Dendritic cell treated with granulocyte-macrophage colony-stimulating factor and Interleukin-4, amounts not matched to agents 40 ng/mL and 50 ng/mL, for 4 days (primary cell): ENCODE measurements around the gene MED15.

ENCODE experiments used
- H3K27ac Mint-ChIP-seq: one replicate; pipeline ENCODE4 v1.8.0; 2022; ENCODE audit warnings: mild to moderate bottlenecking, mixed read lengths
- H3K27me3 Mint-ChIP-seq: one replicate; pipeline ENCODE4 v1.8.0; 2022; ENCODE audit warnings: mild to moderate bottlenecking, mixed read lengths
- H3K36me3 Mint-ChIP-seq: one replicate; pipeline ENCODE4 v1.8.0; 2022; ENCODE audit warnings: low read depth, mixed read lengths
- H3K4me1 Mint-ChIP-seq: one replicate; pipeline ENCODE4 v1.8.0; 2022; ENCODE audit warnings: low read depth, mixed read lengths
- H3K4me3 Mint-ChIP-seq: one replicate; pipeline ENCODE4 v1.8.0; 2022; ENCODE audit warnings: mild to moderate bottlenecking, moderate library complexity, mixed read lengths
- H3K9me3 Mint-ChIP-seq: one replicate; pipeline ENCODE4 v1.8.0; 2022; ENCODE audit warnings: mixed read lengths
- intact Hi-C: fragments of 100-400 bp; cut with micrococcal nuclease; formaldehyde crosslinking; loops from one replicate; pipeline ENCODE4 v1.15.0; 2022

MED15 gene

DNA sequence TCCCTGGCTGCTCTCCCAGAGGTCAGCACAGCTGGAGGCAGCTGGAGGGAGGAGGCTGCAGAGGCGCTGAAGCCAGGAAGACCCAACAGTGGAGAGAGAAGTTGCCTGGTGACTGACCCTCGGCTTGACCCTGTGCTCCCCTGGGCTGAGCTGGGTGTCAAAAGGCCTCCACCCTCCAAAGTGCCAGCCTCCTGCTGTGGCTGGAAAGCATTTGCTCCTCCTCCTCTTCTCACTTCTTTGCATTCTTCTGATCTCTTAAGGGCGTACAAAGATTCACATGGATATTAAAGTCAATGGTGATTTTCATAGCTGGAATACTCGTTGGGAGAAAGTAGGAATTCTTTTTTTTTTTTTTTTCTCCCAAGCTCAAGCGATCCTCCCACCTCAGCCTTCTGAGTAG, 91.7 kb downstream of the MED15 start:
- H3K36me3 Mint-ChIP-seq, result no peaks in the 10 kb centered on the region
- intact Hi-C loops, result no loop called here
- H3K27ac Mint-ChIP-seq, result no peak overlapping the region
- no peak overlapping the region for H3K4me3 Mint-ChIP-seq
- H3K27me3 Mint-ChIP-seq, result peaks cover 1% of the 10 kb centered on the region
- no peaks in the 10 kb centered on the region for H3K9me3 Mint-ChIP-seq
- no peaks in the 10 kb centered on the region for H3K4me1 Mint-ChIP-seq

- H3K9me3 Mint-ChIP-seq, result no peaks in the 10 kb centered on the region
- H3K27ac Mint-ChIP-seq, result no peak overlapping the region
- H3K4me1 Mint-ChIP-seq, result no peaks in the 10 kb centered on the region
- H3K27me3 Mint-ChIP-seq, result peaks cover 1% of the 10 kb centered on the region
- intact Hi-C loops, result no loop called here
- no peak overlapping the region for H3K4me3 Mint-ChIP-seq
- no peaks in the 10 kb centered on the region for H3K36me3 Mint-ChIP-seq
Measured at GRCh38 chr22:20600137-20600673, 92.8 kb downstream of the MED15 start.

- no peaks in the 10 kb centered on the region for H3K9me3 Mint-ChIP-seq
- no peak overlapping the region for H3K4me3 Mint-ChIP-seq
- H3K4me1 Mint-ChIP-seq, result no peaks in the 10 kb centered on the region
- H3K27ac Mint-ChIP-seq, result no peak overlapping the region
- no peaks in the 10 kb centered on the region for H3K36me3 Mint-ChIP-seq
- intact Hi-C loops, result no loop called here
- peaks cover 1% of the 10 kb centered on the region for H3K27me3 Mint-ChIP-seq
Measured at GRCh38 chr22:20601308-20601707, 93.9 kb downstream of the MED15 start.

DNA sequence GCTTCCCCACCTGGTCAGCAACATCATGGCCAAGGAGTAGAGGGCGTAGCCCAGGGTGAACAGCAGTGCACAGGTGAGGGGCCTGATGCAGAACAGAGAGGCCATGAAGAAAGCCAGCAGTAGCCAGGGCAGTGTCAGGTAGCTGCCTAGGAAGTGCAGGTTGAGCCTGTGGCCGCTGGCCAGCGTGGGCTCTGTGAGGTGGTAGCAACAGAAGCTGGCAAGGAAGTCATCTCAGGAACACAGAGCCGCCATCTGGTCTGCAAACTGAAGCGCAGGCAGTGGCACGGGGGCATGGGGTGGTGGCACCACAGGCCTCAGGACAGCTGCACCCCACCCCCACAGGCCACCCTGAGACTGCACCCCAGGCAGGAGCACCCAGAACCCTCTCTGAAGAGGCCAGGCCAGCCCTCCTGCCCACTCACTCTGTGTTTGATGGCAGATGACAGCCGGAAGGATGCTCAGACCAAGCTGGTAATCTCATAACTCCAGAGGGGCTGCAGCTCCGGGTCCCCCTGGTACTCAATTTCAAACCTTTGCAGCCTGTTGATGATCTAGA, 95.3 kb downstream of the MED15 start:
- intact Hi-C loops, result no loop called here
- no peaks in the 10 kb centered on the region for H3K4me1 Mint-ChIP-seq
- H3K9me3 Mint-ChIP-seq, result no peaks in the 10 kb centered on the region
- H3K4me3 Mint-ChIP-seq, result no peak overlapping the region
- H3K27ac Mint-ChIP-seq, result no peak overlapping the region
- no peaks in the 10 kb centered on the region for H3K36me3 Mint-ChIP-seq
- peaks cover 1% of the 10 kb centered on the region for H3K27me3 Mint-ChIP-seq

- no peaks in the 10 kb centered on the region for H3K9me3 Mint-ChIP-seq
- intact Hi-C loops, result no loop called here
- no peak overlapping the region for H3K27ac Mint-ChIP-seq
- H3K4me1 Mint-ChIP-seq, result no peaks in the 10 kb centered on the region
- peaks cover under 1% of the 10 kb centered on the region for H3K27me3 Mint-ChIP-seq
- H3K4me3 Mint-ChIP-seq, result no peak overlapping the region
- no peaks in the 10 kb centered on the region for H3K36me3 Mint-ChIP-seq
Measured at GRCh38 chr22:20604092-20604747, 96.8 kb downstream of the MED15 start.

- no peak overlapping the region for H3K4me3 Mint-ChIP-seq
- no peaks in the 10 kb centered on the region for H3K4me1 Mint-ChIP-seq
- intact Hi-C loops, result no loop called here
- no peaks in the 10 kb centered on the region for H3K27me3 Mint-ChIP-seq
- H3K27ac Mint-ChIP-seq, result no peak overlapping the region
- H3K36me3 Mint-ChIP-seq, result no peaks in the 10 kb centered on the region
- no peaks in the 10 kb centered on the region for H3K9me3 Mint-ChIP-seq
Measured at GRCh38 chr22:20604776-20605221, 97.4 kb downstream of the MED15 start.

DNA sequence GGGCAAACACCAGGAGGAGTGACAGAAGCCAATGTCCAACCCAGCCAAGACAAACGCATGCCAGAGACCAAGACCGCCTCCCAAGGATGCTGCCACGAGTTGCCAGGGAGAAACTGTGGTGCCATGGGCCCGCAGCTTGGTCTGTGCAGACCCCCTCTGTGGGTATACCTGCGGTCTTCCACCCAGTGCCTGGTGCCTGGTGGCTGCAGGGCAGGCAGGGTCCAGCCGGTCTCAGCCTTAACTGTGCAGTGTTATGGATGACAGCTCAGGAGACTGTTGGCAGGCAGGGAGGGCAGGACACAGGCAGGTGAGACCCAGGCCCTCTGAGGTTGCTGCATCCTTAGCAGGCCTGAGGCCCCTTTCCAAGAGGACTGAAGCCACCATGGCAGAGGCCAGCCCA, 97.9 kb downstream of the MED15 start:
- no peaks in the 10 kb centered on the region for H3K27me3 Mint-ChIP-seq
- no peaks in the 10 kb centered on the region for H3K36me3 Mint-ChIP-seq
- no peak overlapping the region for H3K4me3 Mint-ChIP-seq
- no peaks in the 10 kb centered on the region for H3K9me3 Mint-ChIP-seq
- intact Hi-C loops, result no loop called here
- no peaks in the 10 kb centered on the region for H3K4me1 Mint-ChIP-seq
- H3K27ac Mint-ChIP-seq, result no peak overlapping the region

GRCh38 chr22:20606041-20606783, 98.8 kb downstream of the MED15 start:
- Mint-ChIP-seq H3K9me3 (no peaks in the 10 kb centered on the region), H3K36me3 (no peaks in the 10 kb centered on the region), H3K4me1 (no peaks in the 10 kb centered on the region), H3K27me3 (peaks cover under 1% of the 10 kb centered on the region), H3K27ac (no peak overlapping the region), H3K4me3 (no peak overlapping the region)
- intact Hi-C loops, result no loop called here

DNA sequence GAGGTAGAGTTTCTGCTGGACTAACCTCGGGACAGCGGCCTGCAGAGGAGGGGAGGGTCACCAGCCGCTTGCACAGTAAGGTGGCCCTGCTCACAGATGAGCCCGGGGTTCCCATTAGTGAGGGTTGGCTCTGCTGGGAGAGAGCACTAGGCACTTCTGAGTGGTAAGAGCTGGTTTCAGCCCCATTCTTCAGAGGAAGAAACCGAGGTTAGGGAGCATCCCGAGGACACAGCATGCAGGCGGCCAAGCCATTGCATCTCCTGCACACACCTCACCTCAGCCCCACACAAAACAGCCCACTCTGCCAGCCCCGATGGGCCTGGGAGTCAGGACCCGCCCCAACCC, 99.3 kb downstream of the MED15 start:
- intact Hi-C loops, result no loop called here
- H3K9me3 Mint-ChIP-seq, result no peaks in the 10 kb centered on the region
- no peaks in the 10 kb centered on the region for H3K4me1 Mint-ChIP-seq
- H3K27ac Mint-ChIP-seq, result no peak overlapping the region
- H3K36me3 Mint-ChIP-seq, result no peaks in the 10 kb centered on the region
- peaks cover 5% of the 10 kb centered on the region for H3K27me3 Mint-ChIP-seq
- no peak overlapping the region for H3K4me3 Mint-ChIP-seq

- intact Hi-C loops, result no loop called here
- H3K4me3 Mint-ChIP-seq, result no peak overlapping the region
- H3K4me1 Mint-ChIP-seq, result no peaks in the 10 kb centered on the region
Measured at GRCh38 chr22:20607157-20607907, 99.9 kb downstream of the MED15 start.

GRCh38 chr22:20610243-20610686, 102.9 kb downstream of the MED15 start:
- no peak overlapping the region for H3K27ac Mint-ChIP-seq
- H3K36me3 Mint-ChIP-seq, result no peaks in the 10 kb centered on the region
- H3K4me1 Mint-ChIP-seq, result no peaks in the 10 kb centered on the region
- H3K27me3 Mint-ChIP-seq, result peaks cover 8% of the 10 kb centered on the region
- intact Hi-C loops, result no loop called here
- H3K9me3 Mint-ChIP-seq, result no peaks in the 10 kb centered on the region
- H3K4me3 Mint-ChIP-seq, result no peak overlapping the region

More at GRCh38 chr22:20607157-20607907, 99.9 kb downstream of the MED15 start:
- H3K36me3 Mint-ChIP-seq, result no peaks in the 10 kb centered on the region
- H3K27ac Mint-ChIP-seq, result no peak overlapping the region
- H3K27me3 Mint-ChIP-seq, result peaks cover 8% of the 10 kb centered on the region
- H3K9me3 Mint-ChIP-seq, result no peaks in the 10 kb centered on the region

DNA sequence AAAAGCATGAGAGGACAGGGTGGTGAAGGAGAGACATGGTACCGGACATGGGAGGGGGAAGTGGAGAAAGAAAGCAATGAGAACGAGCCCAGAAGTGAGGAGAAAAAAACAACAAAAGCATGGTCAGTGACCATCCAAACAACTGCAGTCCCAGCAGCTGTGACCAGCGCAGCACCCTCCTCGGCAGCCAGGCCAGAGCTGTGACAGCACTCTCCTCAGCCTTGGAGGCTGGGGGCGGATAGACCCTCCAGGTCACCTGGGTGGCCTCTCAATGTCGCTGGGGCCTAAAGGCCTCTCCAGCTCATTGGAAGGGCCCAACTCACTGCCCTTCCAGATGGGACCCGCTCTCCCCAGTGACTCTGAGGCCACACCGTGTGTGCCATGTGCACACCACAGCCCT, 103.3 kb downstream of the MED15 start:
- Mint-ChIP-seq H3K27ac (no peak overlapping the region), H3K9me3 (no peaks in the 10 kb centered on the region), H3K27me3 (peaks cover 8% of the 10 kb centered on the region), H3K4me1 (no peaks in the 10 kb centered on the region), H3K4me3 (no peak overlapping the region), H3K36me3 (no peaks in the 10 kb centered on the region)
- intact Hi-C loops, result no loop called here

GRCh38 chr22:20611418-20611817, 104.0 kb downstream of the MED15 start:
- Mint-ChIP-seq H3K4me3 (no peak overlapping the region), H3K27ac (no peak overlapping the region), H3K9me3 (no peaks in the 10 kb centered on the region), H3K4me1 (no peaks in the 10 kb centered on the region), H3K27me3 (peaks cover 8% of the 10 kb centered on the region), H3K36me3 (no peaks in the 10 kb centered on the region)
- intact Hi-C loops, result no loop called here

DNA sequence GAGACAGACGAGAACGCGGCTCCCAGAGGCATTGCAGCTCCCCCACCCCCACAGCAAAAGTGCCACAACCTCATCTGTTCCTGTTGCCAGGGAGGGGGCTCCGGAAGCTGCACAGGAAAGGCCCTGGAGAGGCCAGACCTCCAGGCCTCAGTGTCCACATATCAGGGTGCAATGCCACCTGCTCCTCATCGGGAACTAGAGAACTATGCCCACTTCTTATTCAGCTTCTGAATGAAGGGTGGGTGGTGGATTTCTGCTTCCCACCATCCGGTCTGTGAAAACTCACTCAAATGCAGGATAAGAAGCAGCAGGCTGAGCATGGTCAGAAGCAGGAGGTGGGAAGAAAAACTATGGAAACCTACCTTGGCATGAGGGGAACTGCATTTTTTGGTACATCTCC, 105.9 kb downstream of the MED15 start:
- no peak overlapping the region for H3K4me3 Mint-ChIP-seq
- intact Hi-C loops, result no loop called here
- no peaks in the 10 kb centered on the region for H3K9me3 Mint-ChIP-seq
- H3K36me3 Mint-ChIP-seq, result no peaks in the 10 kb centered on the region
- H3K27me3 Mint-ChIP-seq, result peaks cover 8% of the 10 kb centered on the region
- no peak overlapping the region for H3K27ac Mint-ChIP-seq
- H3K4me1 Mint-ChIP-seq, result no peaks in the 10 kb centered on the region
